Ureter (tissue), 1 donor: ENCODE data around the gene SCUBE3. TPM values are rescaled to one million over a fixed set of nuclear protein-coding genes. Genes with fewer than 3 reads are reported as not detected.

ENCODE experiments used
- DNase-seq: peaks from one replicate; pipeline ENCODE4 v3.0.0-alpha.2; 2020; ENCODE audit warnings: low spot score
- total RNA-seq: library from RNA; stranded (reverse); gene quantifications from one replicate; pipeline ENCODE4 v1.2.4, GENCODE V29; 2023
- donor health status: DM: yes; HTN: yes; CAD: no.

SCUBE3 gene
- total RNA-seq, 1 donor from 2014 or later = 10.0 TPM

DNA sequence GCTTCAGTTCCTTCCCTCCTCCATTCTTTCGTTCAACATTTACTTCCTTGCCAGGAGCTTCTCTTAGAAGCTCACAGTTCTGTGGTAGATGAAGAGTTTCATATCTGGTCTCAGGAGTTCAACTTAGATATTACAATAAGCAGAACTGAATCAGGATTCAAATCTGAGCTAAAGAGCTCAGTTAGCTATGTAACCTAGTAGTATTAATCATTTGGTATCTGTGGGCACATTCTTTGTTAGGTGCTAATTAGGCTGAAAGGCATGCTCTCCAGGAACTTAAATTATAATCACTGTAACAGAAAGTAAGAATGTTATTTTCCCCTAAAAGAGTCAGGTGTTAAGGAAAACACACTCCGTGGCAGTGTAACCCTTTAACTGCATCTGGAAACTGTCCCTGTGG lies 54.1 kb downstream of the SCUBE3 start:
- DNase-seq = no peak

DNA sequence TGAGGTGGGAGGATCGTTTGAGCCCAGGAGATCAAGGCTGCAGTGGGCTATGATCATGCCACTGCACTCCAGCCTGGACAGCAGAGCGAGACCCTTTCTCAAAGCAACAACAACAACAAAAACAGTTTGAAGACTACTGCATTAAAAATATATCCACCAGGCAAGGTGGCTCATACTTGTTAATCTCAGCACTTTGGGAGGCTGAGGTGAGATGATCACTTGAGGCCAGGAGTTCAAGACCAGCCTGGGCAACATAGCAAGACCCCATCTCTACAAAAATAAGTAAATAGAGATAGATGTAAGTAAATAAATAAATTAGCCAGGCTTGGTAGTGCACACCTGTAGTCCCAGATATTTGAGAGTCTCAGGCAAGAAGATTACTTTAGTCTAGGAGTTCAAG lies 58.2 kb downstream of the SCUBE3 start:
- DNase-seq = no peak

- DNase-seq = no peak
Measured at GRCh38 chr6:35273822-35274559, 60.2 kb downstream of the SCUBE3 start.

GRCh38 chr6:35275744-35276260 lies 62.0 kb downstream of the SCUBE3 start:
- DNase-seq = no peak

GRCh38 chr6:35278708-35279107 lies 65.0 kb downstream of the SCUBE3 start:
- DNase-seq = no peak

GRCh38 chr6:35280903-35281302 lies 67.1 kb downstream of the SCUBE3 start:
- no peak for DNase-seq

DNA sequence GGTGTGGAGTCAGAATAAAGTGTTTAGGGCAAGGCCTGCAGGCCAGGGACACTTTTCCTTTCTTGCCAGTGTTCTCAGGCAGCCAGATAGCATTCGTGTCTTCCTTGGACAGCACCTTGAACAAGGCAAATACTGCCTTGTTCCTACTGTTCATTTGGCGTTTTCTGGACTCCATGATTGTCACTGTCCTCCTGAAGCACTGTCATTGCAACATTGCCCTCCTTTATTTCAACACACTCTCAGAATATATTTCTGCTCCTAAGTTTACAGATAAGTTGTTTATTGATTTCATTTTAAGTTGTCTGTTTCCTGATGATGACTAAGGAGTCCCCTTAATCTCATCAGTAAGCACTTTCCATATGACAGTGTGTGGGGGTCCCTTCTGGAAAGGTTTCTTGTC lies 68.7 kb downstream of the SCUBE3 start:
- DNase-seq = no peak

GRCh38 chr6:35283361-35283760 lies 69.6 kb downstream of the SCUBE3 start:
- no peak for DNase-seq

- no peak for DNase-seq
Measured at GRCh38 chr6:35287671-35288396, 74.1 kb downstream of the SCUBE3 start.

DNA sequence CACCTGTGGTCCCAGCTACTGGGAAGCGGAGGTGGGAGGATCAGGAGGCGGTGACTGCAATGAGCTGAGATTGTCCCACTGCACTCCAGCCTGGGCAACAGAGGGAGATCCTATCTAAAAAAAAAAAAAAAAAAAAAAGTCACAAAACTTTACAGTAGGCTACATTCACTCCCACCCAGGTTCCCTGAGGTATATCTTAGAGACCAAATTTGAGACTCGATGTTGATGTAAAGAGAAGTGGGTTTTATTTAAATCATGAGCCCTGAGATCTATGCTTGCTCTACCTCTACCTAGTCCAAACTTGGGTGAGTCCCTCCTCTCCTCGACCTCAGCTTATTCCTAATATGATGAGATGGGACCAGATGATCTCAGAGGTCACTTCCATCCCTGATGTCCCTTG lies 75.1 kb downstream of the SCUBE3 start:
- no peak for DNase-seq

DNA sequence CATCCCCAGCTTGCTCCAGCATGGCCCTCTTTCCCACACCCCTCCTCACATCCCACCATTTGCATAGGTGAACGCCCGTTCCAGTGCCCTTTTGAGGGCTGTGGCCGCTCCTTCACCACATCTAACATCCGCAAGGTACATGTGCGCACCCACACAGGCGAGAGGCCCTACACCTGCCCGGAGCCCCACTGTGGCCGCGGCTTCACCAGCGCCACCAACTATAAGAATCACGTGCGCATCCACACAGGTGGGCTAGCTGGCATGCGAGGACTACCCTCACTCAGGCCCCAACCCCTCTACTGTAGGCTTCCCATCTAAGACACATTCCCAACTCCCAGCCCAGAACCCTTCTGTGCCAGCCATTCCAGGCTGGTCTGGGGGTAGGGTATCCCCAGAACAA lies 77.7 kb downstream of the SCUBE3 start:
- no peak for DNase-seq

GRCh38 chr6:35292494-35292893 lies 78.7 kb downstream of the SCUBE3 start:
- no peak for DNase-seq

- DNase-seq = no peak
Measured at GRCh38 chr6:35293681-35294080, 79.9 kb downstream of the SCUBE3 start.

- DNase-seq = no peak
Measured at GRCh38 chr6:35294308-35294945, 80.7 kb downstream of the SCUBE3 start.

GRCh38 chr6:35295036-35295435 lies 81.3 kb downstream of the SCUBE3 start:
- DNase-seq = no peak

DNA sequence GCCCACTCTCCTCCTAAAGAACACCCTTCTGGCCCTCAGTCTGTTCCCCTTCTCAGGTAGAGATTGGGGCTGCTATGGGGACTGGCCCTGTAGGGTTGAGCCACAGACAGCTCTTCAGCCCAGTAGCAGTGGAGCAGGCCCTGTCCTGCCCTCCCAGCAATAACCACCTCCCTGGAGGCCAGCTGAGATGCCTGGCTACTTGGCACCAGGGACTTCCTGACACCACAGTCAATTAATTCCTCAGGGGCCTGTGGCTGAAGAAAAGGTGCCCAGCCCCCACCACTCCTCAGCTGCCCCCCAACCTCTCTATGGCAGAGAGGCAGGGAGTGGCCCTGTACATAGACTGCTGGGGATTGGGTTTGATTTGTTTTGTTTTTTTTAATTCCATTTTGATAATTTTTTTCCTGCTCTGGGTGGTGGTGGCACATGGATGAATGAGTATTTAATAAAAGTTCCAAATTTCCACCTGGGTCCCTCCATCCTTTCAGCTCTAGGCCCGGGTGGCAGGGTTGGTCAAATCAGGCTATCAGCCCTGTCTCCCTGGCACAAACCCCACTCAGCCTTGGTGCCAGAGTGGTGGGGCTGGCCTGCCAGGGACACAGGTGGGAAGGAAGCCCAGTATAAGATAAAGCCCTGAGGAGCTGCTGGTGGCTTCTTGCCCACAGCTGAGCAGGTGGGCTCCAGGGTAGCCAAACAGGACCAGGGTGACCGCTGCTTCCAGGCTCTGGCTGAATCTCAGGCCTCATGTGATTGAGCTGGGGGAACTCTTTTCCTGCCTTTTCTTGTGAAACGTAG lies 82.0 kb downstream of the SCUBE3 start:
- DNase-seq = no peak

DNA sequence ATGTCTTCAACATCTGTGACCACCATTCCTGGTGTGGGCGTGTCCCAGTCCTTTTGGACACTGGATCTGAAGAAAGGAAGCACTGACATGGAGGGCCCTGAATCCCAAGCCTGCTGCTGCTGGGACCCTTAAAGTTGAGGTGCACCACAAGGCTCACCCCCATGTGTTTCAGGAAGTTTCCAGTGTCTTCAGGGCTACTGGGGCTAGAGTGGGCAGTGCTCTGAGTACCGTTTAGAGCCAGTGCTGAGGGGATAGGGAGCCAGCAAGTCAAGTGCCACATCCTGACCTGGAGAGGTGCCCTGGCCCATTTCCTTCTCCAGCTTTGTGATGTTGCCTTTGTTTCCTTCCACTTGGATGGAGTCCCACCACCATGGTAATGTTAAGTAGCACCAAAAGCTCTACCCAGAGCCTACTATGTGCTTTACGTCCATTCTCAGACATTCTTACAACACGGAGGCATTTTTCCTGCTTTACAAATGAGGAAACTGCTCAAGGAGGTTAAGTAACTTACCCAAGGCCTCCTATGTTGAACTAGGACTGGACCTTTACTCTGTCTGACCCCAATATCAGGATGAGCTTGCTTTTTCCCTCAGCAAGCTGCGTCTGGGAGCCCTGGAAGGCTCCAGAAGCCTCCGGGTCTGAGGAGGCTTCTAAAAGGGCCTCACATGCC lies 83.3 kb downstream of the SCUBE3 start:
- no peak for DNase-seq

DNA sequence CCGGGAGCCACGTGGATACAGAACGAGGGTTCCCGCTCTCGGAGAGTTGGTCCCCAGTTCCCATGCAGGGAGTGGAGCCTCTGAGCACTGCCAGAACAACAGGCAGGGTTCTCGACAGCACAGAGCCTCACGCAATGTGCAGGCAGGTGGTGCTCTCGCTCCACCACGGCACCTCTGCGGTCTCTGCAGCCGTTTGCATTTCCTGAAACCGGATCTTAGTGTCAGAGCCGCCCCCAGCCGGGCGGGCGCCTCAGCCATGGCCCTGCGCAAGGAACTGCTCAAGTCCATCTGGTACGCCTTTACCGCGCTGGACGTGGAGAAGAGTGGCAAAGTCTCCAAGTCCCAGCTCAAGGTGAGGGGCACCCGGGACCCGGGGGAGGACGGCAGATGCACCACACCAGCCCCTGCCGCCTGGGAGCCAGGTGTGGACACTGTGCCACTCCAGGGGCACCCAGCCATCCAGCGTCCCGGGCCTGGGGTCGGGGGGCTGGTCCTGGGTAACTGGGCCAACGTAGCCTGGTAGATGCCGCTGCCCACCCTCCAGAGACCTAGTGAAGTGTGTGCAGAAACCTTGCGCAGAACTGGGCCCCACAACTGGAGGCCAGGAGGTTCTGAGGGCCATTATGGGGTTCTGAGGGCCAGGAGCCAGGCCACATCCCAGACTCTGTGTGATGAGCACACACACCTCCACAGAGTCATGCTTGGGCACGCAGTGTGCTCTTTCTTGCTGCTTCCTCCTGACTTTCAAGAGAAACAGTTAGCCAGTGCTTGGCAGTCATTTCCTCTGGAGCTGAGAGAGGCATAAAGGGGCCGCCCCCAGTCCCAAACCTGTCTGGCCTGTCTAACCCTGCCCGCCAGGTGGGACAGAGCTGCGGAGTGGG lies 84.1 kb downstream of the SCUBE3 start, which contains the start of gene DEF6:
Gene DEF6 (plus strand): TSS at position 218 of the 881 bp plus-strand sequence. CDS start 39 bp downstream, at position 257.
- DNase-seq = peak; percentile 91

DNA sequence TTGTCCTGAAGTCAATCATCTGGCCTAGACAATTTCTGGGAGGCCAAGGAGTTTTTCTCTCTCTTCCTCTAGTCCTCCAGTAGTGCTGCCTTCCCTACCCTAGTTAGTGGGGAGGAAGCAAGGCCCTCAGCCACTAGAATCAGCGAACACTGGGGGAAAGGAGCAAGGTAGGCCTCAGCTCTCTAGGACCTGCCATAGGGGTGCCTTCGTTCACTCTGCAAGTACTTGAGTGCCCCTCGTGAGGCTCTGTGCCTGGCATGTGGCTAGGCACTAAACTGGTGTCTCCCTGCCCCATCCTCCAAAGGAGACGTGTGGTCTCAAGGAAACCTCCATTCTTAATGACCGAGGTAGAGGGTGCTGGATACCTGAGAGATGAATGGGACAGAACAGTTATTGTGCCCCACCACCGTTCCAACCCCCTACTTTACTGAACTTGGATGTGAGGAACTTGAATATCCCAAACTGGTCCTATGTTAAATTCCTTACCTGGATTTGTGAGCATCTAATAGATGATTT lies 84.9 kb downstream of the SCUBE3 start:
- no peak for DNase-seq

- DNase-seq = no peak
Measured at GRCh38 chr6:35299674-35300073, 85.9 kb downstream of the SCUBE3 start.
